ENCODE data around the gene PAX6.

DNA sequence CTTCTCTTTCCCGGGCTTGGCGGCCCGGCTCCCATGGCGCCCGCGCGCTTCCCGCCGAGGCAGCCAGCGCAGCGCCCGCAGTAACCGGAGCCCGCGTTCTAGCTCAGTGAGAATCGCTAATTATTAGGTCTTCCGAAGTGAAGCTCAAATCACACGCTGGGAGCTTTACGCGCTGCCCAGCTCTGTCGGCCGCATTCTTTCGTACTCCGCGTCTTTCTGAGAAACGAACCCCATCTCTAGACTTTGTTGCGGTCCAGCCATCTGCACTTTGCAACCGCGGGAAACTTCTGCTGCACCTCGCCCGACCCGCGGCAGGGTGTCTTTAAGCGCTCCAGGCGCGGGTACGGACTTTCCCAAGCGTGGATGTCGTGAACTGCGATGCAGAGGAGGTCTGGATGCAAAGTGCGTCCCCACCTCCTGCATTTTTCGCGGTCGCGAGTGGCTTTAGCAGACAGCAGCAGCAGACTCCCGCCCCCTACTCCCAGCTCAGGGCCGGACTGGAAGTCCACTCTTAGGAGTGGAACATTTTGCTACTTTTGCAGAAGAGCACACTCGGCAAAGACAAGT, 6.0 kb upstream of the PAX6 start:
- TF ChIP-seq CTCF (conservative IDR thresholded peaks at IDR 0.05) (no peak), EZH2 (IDR thresholded peaks at IDR 0.05; ENCODE audit: low read depth) (no peak)

All from PC-9 (cell line).